ENCODE data around the gene CROCC.

DNA sequence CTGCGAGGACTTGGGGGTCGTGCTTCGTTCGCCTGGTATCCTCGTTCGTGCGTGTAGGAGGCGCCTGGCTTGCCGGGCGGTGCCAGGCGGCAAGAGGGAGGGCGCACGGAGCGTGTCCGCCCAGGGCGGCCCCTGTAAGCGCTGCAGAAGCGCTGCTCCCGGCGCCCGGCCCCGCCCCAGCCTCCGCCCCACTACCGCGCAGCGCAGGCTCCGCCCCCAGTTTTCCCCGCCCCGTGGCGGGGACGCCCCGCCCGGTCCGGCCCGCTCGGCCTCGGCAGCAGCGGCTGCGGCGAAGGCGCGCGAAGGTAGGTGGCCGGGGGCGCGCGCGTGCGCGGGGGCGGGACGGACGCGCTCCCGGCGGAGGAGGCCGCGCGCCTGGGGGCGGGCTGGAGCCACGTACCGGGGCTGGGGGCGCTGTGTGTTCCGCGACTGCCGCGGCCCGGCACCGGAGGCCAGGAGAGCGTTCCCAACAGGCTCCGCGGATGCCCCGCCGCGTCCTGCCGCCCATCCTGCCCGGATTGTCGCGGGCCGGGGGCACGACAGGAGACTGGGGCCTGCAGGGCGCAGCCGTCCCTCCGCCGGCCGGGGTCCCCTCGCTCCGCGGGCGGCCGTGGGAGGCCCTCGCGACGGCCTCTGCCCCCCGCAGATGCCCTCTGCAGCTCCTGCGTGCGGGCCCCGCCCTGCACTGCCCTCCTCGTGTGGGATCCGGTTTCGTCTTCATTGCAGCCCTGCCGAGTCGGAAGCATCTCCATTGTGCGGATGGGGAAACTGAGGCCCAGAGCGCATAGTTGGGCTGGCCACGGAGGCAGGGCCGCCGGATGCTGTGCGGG is 7.7 kb upstream of the CROCC start:
- TF ChIP-seq POLR2A (IDR thresholded peaks at IDR 0.05) (peak; percentile 26 to 71), POLR2AphosphoS5 (IDR thresholded peaks at IDR 0.05) (peak in 1 of 3 donors; percentile 25)
- TF ChIP-seq, protein P1, sequence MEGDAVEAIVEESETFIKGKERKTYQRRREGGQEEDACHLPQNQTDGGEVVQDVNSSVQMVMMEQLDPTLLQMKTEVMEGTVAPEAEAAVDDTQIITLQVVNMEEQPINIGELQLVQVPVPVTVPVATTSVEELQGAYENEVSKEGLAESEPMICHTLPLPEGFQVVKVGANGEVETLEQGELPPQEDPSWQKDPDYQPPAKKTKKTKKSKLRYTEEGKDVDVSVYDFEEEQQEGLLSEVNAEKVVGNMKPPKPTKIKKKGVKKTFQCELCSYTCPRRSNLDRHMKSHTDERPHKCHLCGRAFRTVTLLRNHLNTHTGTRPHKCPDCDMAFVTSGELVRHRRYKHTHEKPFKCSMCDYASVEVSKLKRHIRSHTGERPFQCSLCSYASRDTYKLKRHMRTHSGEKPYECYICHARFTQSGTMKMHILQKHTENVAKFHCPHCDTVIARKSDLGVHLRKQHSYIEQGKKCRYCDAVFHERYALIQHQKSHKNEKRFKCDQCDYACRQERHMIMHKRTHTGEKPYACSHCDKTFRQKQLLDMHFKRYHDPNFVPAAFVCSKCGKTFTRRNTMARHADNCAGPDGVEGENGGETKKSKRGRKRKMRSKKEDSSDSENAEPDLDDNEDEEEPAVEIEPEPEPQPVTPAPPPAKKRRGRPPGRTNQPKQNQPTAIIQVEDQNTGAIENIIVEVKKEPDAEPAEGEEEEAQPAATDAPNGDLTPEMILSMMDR (IDR thresholded peaks at IDR 0.05) = no peak
